ENCODE measurements around the gene FRY.

Gene FRY

DNA sequence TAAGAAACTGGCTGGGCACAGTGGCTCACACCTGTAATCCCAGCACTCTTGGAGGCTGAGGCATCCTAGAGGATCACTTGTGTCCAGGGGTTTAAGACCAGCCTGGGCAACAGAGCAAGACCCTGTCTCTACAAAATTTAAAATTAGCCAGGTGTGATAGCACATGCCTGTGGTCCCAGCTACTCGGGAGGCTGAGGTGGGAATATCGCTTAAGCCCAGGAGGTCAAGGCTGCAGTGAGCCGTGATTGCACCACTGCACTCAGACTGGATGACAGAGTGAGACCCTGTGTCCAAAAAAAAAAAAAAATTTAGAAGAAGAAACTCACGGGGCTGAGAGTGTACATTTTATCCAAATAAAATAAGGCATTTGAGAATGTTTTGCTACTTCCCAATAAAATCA lies 224.7 kb downstream of the FRY start:
- TF ChIP-seq ARNTL (CRISPR knock-in tag; IDR thresholded peaks at IDR 0.05; ENCODE audit: borderline replicate concordance, low read depth) (no peak), ZFP30 (CRISPR knock-in tag; IDR thresholded peaks at IDR 0.05) (no peak), TCF4 (CRISPR knock-in tag; IDR thresholded peaks at IDR 0.05; ENCODE audit: borderline replicate concordance) (no peak), ZNF70 (CRISPR knock-in tag; IDR thresholded peaks at IDR 0.05) (no peak), ESRRG (CRISPR knock-in tag; IDR thresholded peaks at IDR 0.05) (no peak), ZNF565 (CRISPR knock-in tag; conservative IDR thresholded peaks at IDR 0.05; ENCODE audit: low read depth) (no peak), SNAI2 (CRISPR knock-in tag; IDR thresholded peaks at IDR 0.05) (no peak), RARB (CRISPR knock-in tag; IDR thresholded peaks at IDR 0.05) (no peak), GLIS3 (CRISPR knock-in tag; IDR thresholded peaks at IDR 0.05) (no peak)
- TF ChIP-seq, protein P1, sequence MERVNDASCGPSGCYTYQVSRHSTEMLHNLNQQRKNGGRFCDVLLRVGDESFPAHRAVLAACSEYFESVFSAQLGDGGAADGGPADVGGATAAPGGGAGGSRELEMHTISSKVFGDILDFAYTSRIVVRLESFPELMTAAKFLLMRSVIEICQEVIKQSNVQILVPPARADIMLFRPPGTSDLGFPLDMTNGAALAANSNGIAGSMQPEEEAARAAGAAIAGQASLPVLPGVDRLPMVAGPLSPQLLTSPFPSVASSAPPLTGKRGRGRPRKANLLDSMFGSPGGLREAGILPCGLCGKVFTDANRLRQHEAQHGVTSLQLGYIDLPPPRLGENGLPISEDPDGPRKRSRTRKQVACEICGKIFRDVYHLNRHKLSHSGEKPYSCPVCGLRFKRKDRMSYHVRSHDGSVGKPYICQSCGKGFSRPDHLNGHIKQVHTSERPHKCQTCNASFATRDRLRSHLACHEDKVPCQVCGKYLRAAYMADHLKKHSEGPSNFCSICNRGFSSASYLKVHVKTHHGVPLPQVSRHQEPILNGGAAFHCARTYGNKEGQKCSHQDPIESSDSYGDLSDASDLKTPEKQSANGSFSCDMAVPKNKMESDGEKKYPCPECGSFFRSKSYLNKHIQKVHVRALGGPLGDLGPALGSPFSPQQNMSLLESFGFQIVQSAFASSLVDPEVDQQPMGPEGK (CRISPR knock-in tag; IDR thresholded peaks at IDR 0.05; ENCODE audit: borderline replicate concordance): no peak
- TF ChIP-seq, protein P2, sequence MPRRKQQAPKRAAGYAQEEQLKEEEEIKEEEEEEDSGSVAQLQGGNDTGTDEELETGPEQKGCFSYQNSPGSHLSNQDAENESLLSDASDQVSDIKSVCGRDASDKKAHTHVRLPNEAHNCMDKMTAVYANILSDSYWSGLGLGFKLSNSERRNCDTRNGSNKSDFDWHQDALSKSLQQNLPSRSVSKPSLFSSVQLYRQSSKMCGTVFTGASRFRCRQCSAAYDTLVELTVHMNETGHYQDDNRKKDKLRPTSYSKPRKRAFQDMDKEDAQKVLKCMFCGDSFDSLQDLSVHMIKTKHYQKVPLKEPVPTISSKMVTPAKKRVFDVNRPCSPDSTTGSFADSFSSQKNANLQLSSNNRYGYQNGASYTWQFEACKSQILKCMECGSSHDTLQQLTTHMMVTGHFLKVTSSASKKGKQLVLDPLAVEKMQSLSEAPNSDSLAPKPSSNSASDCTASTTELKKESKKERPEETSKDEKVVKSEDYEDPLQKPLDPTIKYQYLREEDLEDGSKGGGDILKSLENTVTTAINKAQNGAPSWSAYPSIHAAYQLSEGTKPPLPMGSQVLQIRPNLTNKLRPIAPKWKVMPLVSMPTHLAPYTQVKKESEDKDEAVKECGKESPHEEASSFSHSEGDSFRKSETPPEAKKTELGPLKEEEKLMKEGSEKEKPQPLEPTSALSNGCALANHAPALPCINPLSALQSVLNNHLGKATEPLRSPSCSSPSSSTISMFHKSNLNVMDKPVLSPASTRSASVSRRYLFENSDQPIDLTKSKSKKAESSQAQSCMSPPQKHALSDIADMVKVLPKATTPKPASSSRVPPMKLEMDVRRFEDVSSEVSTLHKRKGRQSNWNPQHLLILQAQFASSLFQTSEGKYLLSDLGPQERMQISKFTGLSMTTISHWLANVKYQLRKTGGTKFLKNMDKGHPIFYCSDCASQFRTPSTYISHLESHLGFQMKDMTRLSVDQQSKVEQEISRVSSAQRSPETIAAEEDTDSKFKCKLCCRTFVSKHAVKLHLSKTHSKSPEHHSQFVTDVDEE (CRISPR knock-in tag; IDR thresholded peaks at IDR 0.05): no peak
- TF ChIP-seq, protein P3, sequence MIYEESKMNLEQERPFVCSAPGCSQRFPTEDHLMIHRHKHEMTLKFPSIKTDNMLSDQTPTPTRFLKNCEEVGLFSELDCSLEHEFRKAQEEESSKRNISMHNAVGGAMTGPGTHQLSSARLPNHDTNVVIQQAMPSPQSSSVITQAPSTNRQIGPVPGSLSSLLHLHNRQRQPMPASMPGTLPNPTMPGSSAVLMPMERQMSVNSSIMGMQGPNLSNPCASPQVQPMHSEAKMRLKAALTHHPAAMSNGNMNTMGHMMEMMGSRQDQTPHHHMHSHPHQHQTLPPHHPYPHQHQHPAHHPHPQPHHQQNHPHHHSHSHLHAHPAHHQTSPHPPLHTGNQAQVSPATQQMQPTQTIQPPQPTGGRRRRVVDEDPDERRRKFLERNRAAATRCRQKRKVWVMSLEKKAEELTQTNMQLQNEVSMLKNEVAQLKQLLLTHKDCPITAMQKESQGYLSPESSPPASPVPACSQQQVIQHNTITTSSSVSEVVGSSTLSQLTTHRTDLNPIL (CRISPR knock-in tag; IDR thresholded peaks at IDR 0.05; ENCODE audit: low read depth): no peak
- TF ChIP-seq, protein P4, sequence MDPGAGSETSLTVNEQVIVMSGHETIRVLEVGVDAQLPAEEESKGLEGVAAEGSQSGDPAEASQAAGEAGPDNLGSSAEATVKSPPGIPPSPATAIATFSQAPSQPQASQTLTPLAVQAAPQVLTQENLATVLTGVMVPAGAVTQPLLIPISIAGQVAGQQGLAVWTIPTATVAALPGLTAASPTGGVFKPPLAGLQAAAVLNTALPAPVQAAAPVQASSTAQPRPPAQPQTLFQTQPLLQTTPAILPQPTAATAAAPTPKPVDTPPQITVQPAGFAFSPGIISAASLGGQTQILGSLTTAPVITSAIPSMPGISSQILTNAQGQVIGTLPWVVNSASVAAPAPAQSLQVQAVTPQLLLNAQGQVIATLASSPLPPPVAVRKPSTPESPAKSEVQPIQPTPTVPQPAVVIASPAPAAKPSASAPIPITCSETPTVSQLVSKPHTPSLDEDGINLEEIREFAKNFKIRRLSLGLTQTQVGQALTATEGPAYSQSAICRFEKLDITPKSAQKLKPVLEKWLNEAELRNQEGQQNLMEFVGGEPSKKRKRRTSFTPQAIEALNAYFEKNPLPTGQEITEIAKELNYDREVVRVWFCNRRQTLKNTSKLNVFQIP (CRISPR knock-in tag; IDR thresholded peaks at IDR 0.05; ENCODE audit: borderline replicate concordance, low read depth): no peak
- TF ChIP-seq, protein P5, sequence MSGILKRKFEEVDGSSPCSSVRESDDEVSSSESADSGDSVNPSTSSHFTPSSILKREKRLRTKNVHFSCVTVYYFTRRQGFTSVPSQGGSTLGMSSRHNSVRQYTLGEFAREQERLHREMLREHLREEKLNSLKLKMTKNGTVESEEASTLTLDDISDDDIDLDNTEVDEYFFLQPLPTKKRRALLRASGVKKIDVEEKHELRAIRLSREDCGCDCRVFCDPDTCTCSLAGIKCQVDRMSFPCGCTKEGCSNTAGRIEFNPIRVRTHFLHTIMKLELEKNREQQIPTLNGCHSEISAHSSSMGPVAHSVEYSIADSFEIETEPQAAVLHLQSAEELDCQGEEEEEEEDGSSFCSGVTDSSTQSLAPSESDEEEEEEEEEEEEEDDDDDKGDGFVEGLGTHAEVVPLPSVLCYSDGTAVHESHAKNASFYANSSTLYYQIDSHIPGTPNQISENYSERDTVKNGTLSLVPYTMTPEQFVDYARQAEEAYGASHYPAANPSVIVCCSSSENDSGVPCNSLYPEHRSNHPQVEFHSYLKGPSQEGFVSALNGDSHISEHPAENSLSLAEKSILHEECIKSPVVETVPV (CRISPR knock-in tag; IDR thresholded peaks at IDR 0.05): no peak
- ATAC-seq: no peak

DNA sequence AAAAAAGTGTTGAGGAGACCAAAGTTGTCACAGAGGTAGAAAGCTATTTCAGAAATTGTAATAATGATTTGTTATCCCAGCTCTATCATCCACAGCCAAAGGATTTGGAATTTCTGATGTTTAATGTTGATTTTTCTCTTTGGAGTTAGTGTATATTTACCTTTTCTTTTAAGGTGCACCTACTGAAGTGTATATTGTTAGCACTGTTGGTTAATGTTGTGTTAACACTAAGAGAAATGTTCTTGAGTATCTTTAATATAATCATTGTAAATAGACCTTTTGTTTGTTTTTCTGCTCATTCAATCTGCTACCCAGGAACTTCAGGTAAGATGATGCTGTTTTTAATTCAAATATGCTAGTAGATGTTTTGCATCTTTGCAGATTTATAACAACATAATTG lies 226.1 kb downstream of the FRY start:
- TF ChIP-seq CSDC2 (CRISPR knock-in tag; IDR thresholded peaks at IDR 0.05) (no peak), ZNF70 (CRISPR knock-in tag; IDR thresholded peaks at IDR 0.05) (no peak), GLIS3 (CRISPR knock-in tag; IDR thresholded peaks at IDR 0.05) (no peak), ZNF565 (CRISPR knock-in tag; conservative IDR thresholded peaks at IDR 0.05; ENCODE audit: low read depth) (no peak)
- ATAC-seq: no peak

DNA sequence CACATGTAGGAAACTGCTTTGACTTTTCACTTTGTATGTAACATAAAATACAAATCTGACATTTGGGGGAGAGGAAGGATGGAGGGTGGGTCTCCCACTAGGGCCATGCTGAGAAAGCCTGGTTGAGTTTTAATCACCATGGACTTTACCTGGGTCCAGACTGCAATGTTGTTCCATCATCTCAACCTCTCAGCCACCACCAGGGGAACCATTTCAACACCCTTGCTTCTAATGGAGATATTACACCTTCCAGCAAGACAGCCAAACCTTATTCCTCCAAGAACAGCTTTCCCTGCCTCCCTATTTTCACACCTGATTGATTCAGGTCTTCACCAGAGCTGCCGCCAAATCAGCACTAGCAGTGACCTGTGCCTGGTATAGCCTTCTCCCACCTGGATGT lies 227.5 kb downstream of the FRY start:
- TF ChIP-seq OSR1 (CRISPR knock-in tag; IDR thresholded peaks at IDR 0.05): no peak
- no peak for ATAC-seq

DNA sequence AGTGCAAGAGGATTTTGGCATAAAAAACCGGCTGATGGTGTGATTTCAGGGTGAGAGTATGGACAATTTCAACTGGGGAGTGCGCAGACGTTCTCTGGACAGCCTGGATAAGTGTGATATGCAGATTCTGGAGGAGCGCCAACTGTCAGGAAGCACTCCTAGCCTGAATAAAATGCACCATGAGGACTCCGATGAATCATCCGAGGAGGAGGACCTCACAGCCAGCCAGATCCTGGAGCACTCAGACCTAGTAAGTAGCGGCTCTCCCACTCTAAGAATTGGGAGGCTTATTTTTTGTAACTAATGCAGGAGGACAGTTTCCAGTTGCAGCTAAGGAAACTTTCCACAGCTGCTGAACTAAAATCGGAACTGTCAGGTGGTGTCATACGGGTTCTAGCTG lies 230.0 kb downstream of the FRY start:
- TF ChIP-seq ZC3H10 (CRISPR knock-in tag; IDR thresholded peaks at IDR 0.05): no peak
- peak; percentile 38; the same call in 1 of the 2 replicates for TF ChIP-seq ISL1 (CRISPR knock-in tag; IDR thresholded peaks at IDR 0.05)

DNA sequence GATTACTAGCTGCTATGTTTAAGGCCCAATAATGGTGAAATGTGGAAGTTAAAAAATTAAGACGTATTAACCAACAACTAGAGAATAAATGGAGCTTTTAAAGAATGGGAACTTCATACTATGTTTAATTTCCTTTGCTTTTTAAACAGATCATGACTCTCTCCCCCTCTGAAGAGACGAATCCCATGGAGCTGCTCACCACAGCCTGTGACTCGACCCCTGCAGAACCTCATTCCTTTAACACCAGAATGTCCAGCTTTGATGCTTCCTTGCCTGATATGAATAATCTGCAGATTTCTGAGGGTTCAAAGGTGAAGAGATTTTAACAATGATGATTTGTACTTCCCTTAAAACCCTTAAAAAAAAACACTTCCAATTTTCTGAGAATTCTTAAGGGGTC lies 230.6 kb downstream of the FRY start:
- ATAC-seq: peak; percentile 38; the same call in 2 of the 3 replicates
- no peak for TF ChIP-seq ISL1 (CRISPR knock-in tag; IDR thresholded peaks at IDR 0.05)

More for the DNA sequence above, 230.0 kb downstream of the FRY start:
- ATAC-seq: peak; percentile 94

All from SK-N-SH treated with all-trans-retinoic acid at 6 μM for 48 hours (cell line).